DND-41 (cell line): Measurements from ENCODE around the gene DPF3.

Experiments used
- ATAC-seq: fragments of 200-7000 bp; cut with Tn5 transposase; 3 replicates; pipeline ENCODE4 v1.9.1; 2021; ENCODE audit warnings: low read depth; ENCODE audit not compliant: insufficient read depth
- DNase-seq: peaks from one replicate; pipeline ENCODE4 v3.0.0-alpha.2; 2020
- H2AFZ ChIP-seq: 2 replicates; pipeline ENCODE4 v1.6.0; 2012; ENCODE audit warnings: low read depth, low read length
- H3K27ac ChIP-seq: 2 replicates; pipeline ENCODE4 v1.5.1; 2012; ENCODE audit warnings: low read length, inconsistent platforms
- H3K27me3 ChIP-seq: fragments of 200-600 bp; sonication (generic); 2 replicates; pipeline ENCODE4 v1.6.0; 2012; ENCODE audit warnings: low read length, mild to moderate bottlenecking, inconsistent platforms; ENCODE audit not compliant: insufficient read depth, poor library complexity
- H3K36me3 ChIP-seq: 2 replicates; pipeline ENCODE4 v1.5.1; 2012; ENCODE audit warnings: low read length, inconsistent platforms; ENCODE audit not compliant: insufficient read depth
- H3K4me1 ChIP-seq: 2 replicates; pipeline ENCODE4 v1.5.1; 2012; ENCODE audit warnings: mild to moderate bottlenecking, low read length; ENCODE audit not compliant: insufficient read depth
- H3K4me2 ChIP-seq: 2 replicates; pipeline ENCODE4 v1.6.0; 2012; ENCODE audit warnings: mild to moderate bottlenecking, moderate library complexity, low read length, inconsistent platforms; ENCODE audit not compliant: insufficient read depth
- H3K4me3 ChIP-seq, 2 experiments: fragments of 200-600 bp in 1 of 2; shearing (Covaris generic) in 1 of 2; 2 replicates each; pipeline ENCODE4 v1.5.1; 2012 to 2016; ENCODE audit warnings: inconsistent platforms in 2 of 2, low read length in 2 of 2, mild to moderate bottlenecking in 2 of 2, low read depth in 1 of 2, moderate library complexity in 1 of 2
- H3K79me2 ChIP-seq: 2 replicates; pipeline ENCODE4 v1.6.0; 2012; ENCODE audit warnings: low read length, inconsistent platforms; ENCODE audit not compliant: insufficient read depth
- H3K9ac ChIP-seq: 2 replicates; pipeline ENCODE4 v1.6.0; 2012; ENCODE audit warnings: low read depth, mild to moderate bottlenecking, inconsistent platforms, low read length, moderate library complexity
- H3K9me3 ChIP-seq: 2 replicates; pipeline ENCODE4 v1.5.1; 2012; ENCODE audit warnings: low read length, moderate library complexity, mild to moderate bottlenecking, inconsistent platforms; ENCODE audit not compliant: insufficient read depth, severe bottlenecking
- H4K20me1 ChIP-seq: 2 replicates; pipeline ENCODE4 v1.6.0; 2012; ENCODE audit warnings: low read length; ENCODE audit not compliant: insufficient read depth
- CTCF ChIP-seq: IDR thresholded peaks from 2 replicates; pipeline ENCODE4 v1.5.1; 2012; ENCODE audit warnings: borderline replicate concordance, low read length, moderate library complexity, mild to moderate bottlenecking; ENCODE audit not compliant: poor library complexity, severe bottlenecking; ENCODE audit errors: extremely low read depth
- EZH2 ChIP-seq: IDR thresholded peaks from 3 replicates; pipeline ENCODE4 v1.6.1; 2012; ENCODE audit warnings: borderline replicate concordance, low read depth, mild to moderate bottlenecking, moderate library complexity, low read length, inconsistent platforms; ENCODE audit not compliant: severe bottlenecking

Gene DPF3

GRCh38 chr14:72920008-72920407, 26.1 kb upstream of the DPF3 start:
- H3K9me3 ChIP-seq, result no peaks in the 10 kb centered on the region
- H3K27me3 ChIP-seq, result peaks cover 8% of the 10 kb centered on the region
- no peaks in the 10 kb centered on the region for H3K79me2 ChIP-seq
- no peak overlapping the region for H2AFZ ChIP-seq
- no peak overlapping the region for H3K9ac ChIP-seq
- TF ChIP-seq CTCF, result peak; percentile 19
- TF ChIP-seq EZH2, result no peak
- DNase-seq, result no peak
- no peaks in the 10 kb centered on the region for H3K4me1 ChIP-seq
- no peak overlapping the region for H3K4me3 ChIP-seq
- H3K27ac ChIP-seq, result no peak overlapping the region
- H3K36me3 ChIP-seq, result no peaks in the 10 kb centered on the region
- no peaks in the 10 kb centered on the region for H4K20me1 ChIP-seq
- H3K4me2 ChIP-seq, result no peak overlapping the region
- no peak for ATAC-seq

GRCh38 chr14:72917094-72917802, 23.3 kb upstream of the DPF3 start:
- H3K4me1 ChIP-seq, result no peaks in the 10 kb centered on the region
- no peaks in the 10 kb centered on the region for H4K20me1 ChIP-seq
- no peaks in the 10 kb centered on the region for H3K9me3 ChIP-seq
- DNase-seq (no peak), ATAC-seq (no peak)
- no peak overlapping the region for H2AFZ ChIP-seq
- no peaks in the 10 kb centered on the region for H3K36me3 ChIP-seq
- no peak overlapping the region for H3K27ac ChIP-seq
- H3K79me2 ChIP-seq, result no peaks in the 10 kb centered on the region
- peaks cover 8% of the 10 kb centered on the region for H3K27me3 ChIP-seq
- no peak overlapping the region for H3K4me2 ChIP-seq
- TF ChIP-seq CTCF (no peak), EZH2 (no peak)
- no peak overlapping the region for H3K9ac ChIP-seq
- no peak overlapping the region for H3K4me3 ChIP-seq

GRCh38 chr14:72916174-72916573, 22.3 kb upstream of the DPF3 start:
- ATAC-seq, result no peak
- TF ChIP-seq CTCF (no peak), EZH2 (no peak)
- no peak for DNase-seq

DNA sequence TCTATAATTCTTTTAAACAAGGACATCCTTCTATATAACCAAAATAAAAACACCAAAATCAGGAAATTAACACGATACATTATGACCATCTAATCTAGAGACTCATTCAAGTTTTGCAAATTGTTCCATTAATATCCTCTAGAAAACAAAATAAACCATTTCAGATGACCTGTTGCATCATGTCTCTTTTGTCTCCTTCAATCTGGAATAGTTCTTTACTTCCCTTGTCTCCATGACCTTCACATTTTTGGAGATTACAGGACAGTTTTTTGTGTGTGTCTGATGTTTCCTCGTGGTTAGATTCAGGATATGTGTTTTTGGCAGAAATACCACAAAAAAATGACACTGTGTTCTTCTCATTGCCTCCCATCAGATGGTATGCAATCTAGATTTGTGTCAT, 19.9 kb upstream of the DPF3 start:
- DNase-seq (no peak), ATAC-seq (no peak)
- Histone ChIP-seq H3K4me1 (no peaks in the 10 kb centered on the region), H3K4me3 (no peak overlapping the region), H3K27ac (no peak overlapping the region), H3K27me3 (peaks cover 10% of the 10 kb centered on the region), H4K20me1 (no peaks in the 10 kb centered on the region), H3K9me3 (no peaks in the 10 kb centered on the region), H3K36me3 (no peaks in the 10 kb centered on the region), H3K9ac (no peak overlapping the region), H3K4me2 (no peak overlapping the region), H2AFZ (no peak overlapping the region), H3K79me2 (no peaks in the 10 kb centered on the region)
- no peak for TF ChIP-seq CTCF
- no peak for TF ChIP-seq EZH2

More at GRCh38 chr14:72916174-72916573, 22.3 kb upstream of the DPF3 start:
- Histone ChIP-seq H3K4me2 (no peak overlapping the region), H3K4me3 (no peak overlapping the region), H3K27ac (no peak overlapping the region), H3K79me2 (no peaks in the 10 kb centered on the region), H2AFZ (no peak overlapping the region), H3K4me1 (no peaks in the 10 kb centered on the region), H3K36me3 (no peaks in the 10 kb centered on the region), H4K20me1 (no peaks in the 10 kb centered on the region), H3K9me3 (no peaks in the 10 kb centered on the region), H3K27me3 (peaks cover 11% of the 10 kb centered on the region), H3K9ac (no peak overlapping the region)
